ENCODE results near the gene SFT2D3. TPM values are rescaled to one million over a fixed set of nuclear protein-coding genes. Genes with fewer than 3 reads are reported as not detected.

Gene SFT2D3
- total RNA-seq, 1 donor from 2014 or later = 15.3 TPM

- Mint-ChIP-seq H3K27me3 (peaks cover 38% of the 10 kb centered on the region), H3K4me1 (ENCODE audit: low read depth) (peaks cover 9% of the 10 kb centered on the region), H3K27ac (no peak overlapping the region), H3K36me3 (ENCODE audit: insufficient read depth) (no peaks in the 10 kb centered on the region), H3K9me3 (ENCODE audit: low read depth) (no peaks in the 10 kb centered on the region), H3K4me3 (ENCODE audit: low read depth) (no peak overlapping the region)
- DNase-seq (ENCODE audit: low spot score, unreplicated experiment) = no peak
- TF ChIP-seq CTCF (IDR thresholded peaks at IDR 0.05; ENCODE audit: unreplicated experiment) = no peak
Measured at GRCh38 chr2:127662937-127663565, 38.2 kb upstream of the SFT2D3 start.

- Mint-ChIP-seq H3K4me1 (ENCODE audit: low read depth) (peaks cover 9% of the 10 kb centered on the region), H3K36me3 (ENCODE audit: insufficient read depth) (no peaks in the 10 kb centered on the region), H3K27me3 (peaks cover 38% of the 10 kb centered on the region), H3K27ac (peak overlapping the region; percentile 11), H3K9me3 (ENCODE audit: low read depth) (no peaks in the 10 kb centered on the region), H3K4me3 (ENCODE audit: low read depth) (peak overlapping the region; percentile 49)
- TF ChIP-seq CTCF (IDR thresholded peaks at IDR 0.05; ENCODE audit: unreplicated experiment) = no peak
- DNase-seq (ENCODE audit: low spot score, unreplicated experiment) = no peak
Measured at GRCh38 chr2:127663566-127664064, 37.7 kb upstream of the SFT2D3 start.

GRCh38 chr2:127664065-127664894 is 37.0 kb upstream of the SFT2D3 start:
- no peak overlapping the region for H3K27ac Mint-ChIP-seq
- H3K27me3 Mint-ChIP-seq = peaks cover 41% of the 10 kb centered on the region
- no peaks in the 10 kb centered on the region for H3K9me3 Mint-ChIP-seq (ENCODE audit: low read depth)
- no peaks in the 10 kb centered on the region for H3K36me3 Mint-ChIP-seq (ENCODE audit: insufficient read depth)
- H3K4me1 Mint-ChIP-seq (ENCODE audit: low read depth) = peaks cover 9% of the 10 kb centered on the region
- DNase-seq (ENCODE audit: low spot score, unreplicated experiment) = no peak
- no peak for TF ChIP-seq CTCF (IDR thresholded peaks at IDR 0.05; ENCODE audit: unreplicated experiment)
- H3K4me3 Mint-ChIP-seq (ENCODE audit: low read depth) = peak overlapping the region; percentile 66

GRCh38 chr2:127664895-127665225 is 36.4 kb upstream of the SFT2D3 start:
- no peak for DNase-seq (ENCODE audit: low spot score, unreplicated experiment)
- no peak for TF ChIP-seq CTCF (IDR thresholded peaks at IDR 0.05; ENCODE audit: unreplicated experiment)
- peaks cover 9% of the 10 kb centered on the region for H3K4me1 Mint-ChIP-seq (ENCODE audit: low read depth)
- H3K36me3 Mint-ChIP-seq (ENCODE audit: insufficient read depth) = no peaks in the 10 kb centered on the region
- H3K4me3 Mint-ChIP-seq (ENCODE audit: low read depth) = peak overlapping the region; percentile 19
- no peaks in the 10 kb centered on the region for H3K9me3 Mint-ChIP-seq (ENCODE audit: low read depth)
- H3K27ac Mint-ChIP-seq = no peak overlapping the region
- peaks cover 41% of the 10 kb centered on the region for H3K27me3 Mint-ChIP-seq

- Mint-ChIP-seq H3K4me1 (ENCODE audit: low read depth) (peaks cover 9% of the 10 kb centered on the region), H3K27me3 (peaks cover 46% of the 10 kb centered on the region), H3K27ac (no peak overlapping the region), H3K9me3 (ENCODE audit: low read depth) (no peaks in the 10 kb centered on the region), H3K36me3 (ENCODE audit: insufficient read depth) (no peaks in the 10 kb centered on the region), H3K4me3 (ENCODE audit: low read depth) (no peak overlapping the region)
- no peak for TF ChIP-seq CTCF (IDR thresholded peaks at IDR 0.05; ENCODE audit: unreplicated experiment)
- DNase-seq (ENCODE audit: low spot score, unreplicated experiment) = no peak
Measured at GRCh38 chr2:127665267-127665893, 35.9 kb upstream of the SFT2D3 start.
